Cardiac atrium fibroblast (primary cell): ENCODE measurements around the gene ZSCAN5C. TPM values are rescaled to one million over a fixed set of nuclear protein-coding genes. Genes with fewer than 3 reads are reported as not detected.

Experiments
- total RNA-seq: library from RNA; depleted of rRNA; stranded (reverse); fragments of >200 nt; gene quantifications from 2 replicates; pipeline ENCODE4 v1.2.3, GENCODE V29; 2015

ZSCAN5C gene
- total RNA-seq, result not detected in 2 replicates

GRCh38 chr19:56201973-56202372 is at the start of gene ZSCAN5C:
ZSCAN5C (plus strand) TSS chr19:56202273; CDS start chr19:56205914, 3,641 bp downstream.

GRCh38 chr19:56175861-56176307 is 26.2 kb upstream of the ZSCAN5C start, which contains the start of gene GALP:
GALP (plus strand) TSS chr19:56176008; CDS start chr19:56177109, 1,101 bp downstream.

GRCh38 chr19:56197646-56198045 is 4.4 kb upstream of the ZSCAN5C start, which contains the start of gene ZSCAN5B:
ZSCAN5B (minus strand) TSS chr19:56197783; CDS start chr19:56193052, 4,731 bp downstream.

Other genes with a start within 250 kb of the ZSCAN5C start
- not detected in 2 replicates for gene NLRP5, start 215.5 kb upstream of the ZSCAN5C start, total RNA-seq
- 10.7 and 16.2 TPM in 2 replicates for gene ZNF787, start 81.0 kb upstream of the ZSCAN5C start, total RNA-seq
- 17.1 and 19.4 TPM in 2 replicates for gene ZNF444, start 61.0 kb upstream of the ZSCAN5C start, total RNA-seq
- gene GALP, start 26.3 kb upstream of the ZSCAN5C start, total RNA-seq, result not detected in 2 replicates
- not detected in 2 replicates for gene ZSCAN5B, start 4.5 kb upstream of the ZSCAN5C start, total RNA-seq
- gene EDDM13, start 70.5 kb downstream of the ZSCAN5C start, total RNA-seq, result not detected in 2 replicates
- gene ZSCAN5A, start 112.6 kb downstream of the ZSCAN5C start, total RNA-seq, result 11.0 and 11.3 TPM in 2 replicates
- gene ZNF582, start 191.3 kb downstream of the ZSCAN5C start, total RNA-seq, result 1.6 and 3.2 TPM in 2 replicates
- 2.7 and 2.8 TPM in 2 replicates for gene ZNF583, start 202.1 kb downstream of the ZSCAN5C start, total RNA-seq